Neutrophil (primary cell): ENCODE results near the gene ZBED6.
A peak's percentile ranks its signal among the peaks of the same experiment; 100 is the strongest.
"Not testable (repeated sequence)": the region's sequence is repeated elsewhere in the genome, so short reads cannot be mapped to it uniquely, and the experiment has no call there.

ENCODE experiments used
- H3K27ac ChIP-seq: fragments of 200-600 bp; sonication (generic); 2 replicates; pipeline ENCODE4 v1.5.1; 2016; ENCODE audit warnings: mild to moderate bottlenecking, moderate library complexity
- H3K27me3 ChIP-seq: fragments of 200-600 bp; sonication (generic); 2 replicates; pipeline ENCODE4 v1.6.0; 2016; ENCODE audit warnings: mild to moderate bottlenecking
- H3K36me3 ChIP-seq: fragments of 200-600 bp; sonication (generic); 2 replicates; pipeline ENCODE4 v1.5.1; 2017
- H3K4me1 ChIP-seq, 2 experiments: fragments of 200-600 bp in 1 of 2; sonication (generic) in 1 of 2; 1 replicate in 1 of 2; 2 replicates in 1 of 2; pipeline versions ENCODE4 v1.5.1 to v1.6.1; 2013 to 2016; ENCODE audit warnings: low read depth in 1 of 2, low read length in 1 of 2, mild to moderate bottlenecking in 1 of 2, moderate library complexity in 1 of 2; ENCODE audit not compliant: control insufficient read depth in 1 of 2, insufficient read depth in 1 of 2
- H3K4me3 ChIP-seq, 2 experiments: fragments of 200-600 bp in 1 of 2; sonication (generic) in 1 of 2; 1 replicate in 1 of 2; 2 replicates in 1 of 2; pipeline ENCODE4 v1.5.1; 2013 to 2016; ENCODE audit warnings: low read depth in 1 of 2, low read length in 1 of 2, mild to moderate bottlenecking in 1 of 2, moderate library complexity in 1 of 2
- H3K9me3 ChIP-seq: fragments of 200-600 bp; sonication (generic); 2 replicates; pipeline ENCODE4 v1.5.1; 2016
- CTCF ChIP-seq: fragments of 200-600 bp; sonication (generic); IDR thresholded peaks from 2 replicates; pipeline ENCODE4 v1.5.1; 2016; ENCODE audit warnings: antibody characterized with exemption

The ZBED6 gene

GRCh38 chr1:203795441-203796235 is at the start of gene ZBED6, which contains the start of gene ZC3H11A:
Gene ZBED6, plus strand, starts transcription at chr1:203795623. Its CDS starts 1,900 bp downstream, at chr1:203797523.
Gene ZC3H11A, plus strand, starts transcription at chr1:203795623. Its CDS starts 21,448 bp downstream, at chr1:203817071.
- peak; percentile 25 for TF ChIP-seq CTCF
- Histone ChIP-seq H3K4me3 (peak within 1 kb of the TSS; percentile 83 to 90), H3K27me3 (no peaks in the 10 kb centered on the region), H3K27ac (peak within 1 kb of the TSS; percentile 90), H3K9me3 (no peaks in the 10 kb centered on the region), H3K36me3 (peaks cover 18% of the 10 kb centered on the region), H3K4me1 (peaks cover 18 to 21% of the 10 kb centered on the region in 2 experiments)

- no peaks in the 10 kb centered on the region for H3K27me3 ChIP-seq
- peaks cover 3% of the 10 kb centered on the region for H3K36me3 ChIP-seq
- no peak for TF ChIP-seq CTCF
- no peaks in the 10 kb centered on the region for H3K9me3 ChIP-seq
- H3K4me1 ChIP-seq, result peaks cover 11 to 12% of the 10 kb centered on the region in 2 experiments
- H3K27ac ChIP-seq, result no peak overlapping the region
- no peak overlapping the region for H3K4me3 ChIP-seq
Observed at GRCh38 chr1:203746281-203746680, 49.1 kb upstream of the ZBED6 start.

- Histone ChIP-seq H3K4me3 (no peak overlapping the region), H3K4me1 (no peaks in the 10 kb centered on the region), H3K9me3 (no peaks in the 10 kb centered on the region), H3K27me3 (no peaks in the 10 kb centered on the region), H3K36me3 (no peaks in the 10 kb centered on the region), H3K27ac (no peak overlapping the region)
- no peak for TF ChIP-seq CTCF
Observed at GRCh38 chr1:203751051-203751450, 44.4 kb upstream of the ZBED6 start.

GRCh38 chr1:203751618-203752361 is 43.6 kb upstream of the ZBED6 start:
- not testable (repeated sequence) for H3K4me3 ChIP-seq, H3K4me1 ChIP-seq, H3K27me3 ChIP-seq, H3K27ac ChIP-seq, H3K36me3 ChIP-seq, H3K9me3 ChIP-seq

GRCh38 chr1:203754455-203754864 is 41.0 kb upstream of the ZBED6 start:
- Histone ChIP-seq H3K36me3 (no peaks in the 10 kb centered on the region), H3K27me3 (no peaks in the 10 kb centered on the region), H3K4me3 (no peak overlapping the region), H3K27ac (no peak overlapping the region), H3K4me1 (no peaks in the 10 kb centered on the region), H3K9me3 (no peaks in the 10 kb centered on the region)
- no peak for TF ChIP-seq CTCF

- Histone ChIP-seq H3K27me3 (no peaks in the 10 kb centered on the region), H3K4me1 (no peaks in the 10 kb centered on the region), H3K4me3 (no peak overlapping the region), H3K27ac (no peak overlapping the region), H3K9me3 (no peaks in the 10 kb centered on the region), H3K36me3 (no peaks in the 10 kb centered on the region)
- no peak for TF ChIP-seq CTCF
Observed at GRCh38 chr1:203756036-203756435, 39.4 kb upstream of the ZBED6 start.

- H3K4me3 ChIP-seq, H3K36me3 ChIP-seq, H3K9me3 ChIP-seq, H3K27me3 ChIP-seq, H3K27ac ChIP-seq, H3K4me1 ChIP-seq: not testable (repeated sequence)
Observed at GRCh38 chr1:203758749-203759148, 36.7 kb upstream of the ZBED6 start.
